ENCODE results near the gene CUX1. TPM values are rescaled to one million over a fixed set of nuclear protein-coding genes. Genes with fewer than 3 reads are reported as not detected.

CUX1 gene
- total RNA-seq, 1 donor from 2014 or later: 33.3 TPM

GRCh38 chr7:102232611-102233286, 415.3 kb downstream of the CUX1 start:
- intact Hi-C loops (cut with micrococcal nuclease): loop anchor here (10.0 kb wide), 1 partner anchor 418 kb away; the partner anchor contains the start of gene CUX1

DNA sequence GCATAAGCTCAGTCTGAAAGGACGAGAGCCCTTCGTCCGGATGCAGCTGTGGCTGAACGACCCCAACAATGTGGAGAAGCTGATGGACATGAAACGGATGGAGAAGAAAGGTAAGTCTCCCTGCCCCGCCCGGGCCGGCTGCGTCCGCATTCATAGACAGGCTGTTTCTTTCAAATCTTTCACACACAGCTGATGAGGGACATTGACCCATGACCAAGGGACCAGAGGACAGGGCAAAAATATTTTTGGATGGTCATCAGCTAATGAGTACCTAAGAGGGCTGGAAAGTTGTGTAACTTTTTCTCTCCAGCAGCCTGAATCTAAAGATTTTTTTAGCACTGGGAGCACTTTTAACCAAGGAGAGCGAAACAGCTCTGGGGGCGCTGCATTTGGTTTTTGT, 416.7 kb downstream of the CUX1 start:
- intact Hi-C loops (cut with micrococcal nuclease): loop anchor here (10.0 kb wide), 1 partner anchor 419 kb away; the partner anchor contains the start of gene CUX1

DNA sequence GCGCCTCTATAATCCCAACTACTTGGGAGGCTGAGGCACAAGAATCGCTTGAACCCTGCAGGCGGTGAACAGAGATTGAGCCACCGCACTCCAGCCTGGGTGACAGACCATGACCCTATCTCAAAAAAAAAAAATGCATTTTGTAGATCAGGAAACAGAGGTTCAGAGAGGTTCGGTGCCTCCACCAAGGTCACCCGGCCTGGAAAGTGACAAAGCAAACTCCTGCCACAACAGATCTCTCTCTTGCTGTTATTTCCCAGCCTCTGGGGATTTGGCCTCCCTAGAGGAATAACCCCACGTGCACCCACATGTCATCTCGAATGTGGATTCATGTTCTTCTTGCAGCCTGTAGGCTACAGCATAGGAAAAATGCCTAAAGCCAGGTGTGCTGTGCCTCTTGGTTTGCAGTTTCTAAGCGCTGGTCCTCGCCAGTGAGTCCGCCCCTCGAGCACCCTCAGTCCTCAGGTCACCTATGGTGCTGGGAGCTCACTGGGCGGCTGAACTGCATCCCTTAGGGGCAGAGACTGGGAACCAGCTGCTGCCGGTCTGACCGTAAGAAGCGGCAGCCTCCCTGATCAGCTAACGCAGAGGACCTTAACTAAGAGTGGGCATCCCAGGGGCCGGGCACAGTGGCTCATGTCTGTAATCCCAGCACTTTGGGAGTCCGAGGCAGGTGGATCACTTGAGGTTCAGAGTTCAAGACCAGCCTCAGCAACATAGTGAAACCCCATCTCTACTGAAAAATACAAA, 417.6 kb downstream of the CUX1 start:
- intact Hi-C loops (cut with micrococcal nuclease): loop anchor here (5.0 to 10.0 kb wide), 2 partner anchors 420 to 548 kb away; partner anchors contain the start of gene CUX1

- intact Hi-C loops (cut with micrococcal nuclease): loop anchor here (5.0 to 10.0 kb wide), 2 partner anchors 421 to 549 kb away; partner anchors contain the start of gene CUX1
These were observed 418.7 kb downstream of the CUX1 start for GRCh38 chr7:102236102-102236501.

- intact Hi-C loops (cut with micrococcal nuclease): loop anchor here (5.0 to 10.0 kb wide), 2 partner anchors 422 to 549 kb away; partner anchors contain the start of gene CUX1
These were observed 419.3 kb downstream of the CUX1 start for GRCh38 chr7:102236592-102237287.

DNA sequence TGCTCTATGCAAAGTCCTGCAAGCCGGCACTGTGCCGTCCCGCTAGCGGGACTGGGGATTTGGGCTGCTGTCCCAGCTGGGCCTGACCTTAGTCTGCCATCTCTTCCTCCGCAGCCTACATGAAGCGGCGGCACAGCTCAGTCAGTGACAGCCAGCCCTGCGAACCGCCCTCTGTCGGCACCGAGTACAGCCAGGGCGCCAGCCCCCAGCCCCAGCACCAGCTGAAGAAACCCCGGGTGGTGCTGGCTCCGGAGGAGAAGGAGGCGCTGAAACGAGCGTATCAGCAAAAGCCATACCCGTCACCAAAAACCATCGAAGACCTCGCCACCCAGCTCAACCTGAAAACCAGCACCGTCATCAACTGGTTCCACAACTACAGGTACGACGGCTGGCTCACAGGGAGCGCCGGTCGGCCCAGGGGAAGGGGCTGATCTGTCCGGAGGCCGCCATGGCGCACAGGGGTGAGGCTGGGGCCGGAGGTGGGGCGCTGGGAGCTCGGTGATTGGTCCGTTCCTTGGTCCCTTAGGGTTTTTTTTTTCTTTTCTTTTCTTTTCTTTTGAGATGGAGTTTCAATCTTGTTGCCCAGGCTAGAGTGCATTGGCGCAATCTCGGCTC, 421.9 kb downstream of the CUX1 start:
- intact Hi-C loops (cut with micrococcal nuclease): loop anchor here (5.0 to 10.0 kb wide), 2 partner anchors 425 to 552 kb away; partner anchors contain the start of gene CUX1

DNA sequence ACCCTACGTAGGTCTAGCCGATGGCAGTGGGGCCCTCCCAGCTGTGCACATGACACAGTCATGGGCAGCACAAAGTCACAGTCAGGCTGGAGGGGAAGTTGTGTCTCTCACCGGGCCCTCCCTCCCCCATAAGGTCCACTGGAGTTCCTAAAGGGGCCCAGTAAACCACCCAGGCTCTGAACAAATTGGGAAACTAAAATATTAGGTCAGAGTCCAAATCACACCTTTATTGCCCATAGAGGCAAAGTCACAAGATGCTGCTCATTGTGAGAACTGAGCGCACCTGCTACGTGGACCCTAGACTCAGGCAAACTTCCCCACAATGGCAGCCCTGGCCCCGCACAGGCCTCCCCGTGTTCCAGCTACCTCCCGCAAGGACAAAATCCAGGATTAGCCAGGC, 424.0 kb downstream of the CUX1 start:
- intact Hi-C loops (cut with micrococcal nuclease): no loop called here

- intact Hi-C loops (cut with micrococcal nuclease): no loop called here
These were observed 427.2 kb downstream of the CUX1 start for GRCh38 chr7:102244601-102245000.

DNA sequence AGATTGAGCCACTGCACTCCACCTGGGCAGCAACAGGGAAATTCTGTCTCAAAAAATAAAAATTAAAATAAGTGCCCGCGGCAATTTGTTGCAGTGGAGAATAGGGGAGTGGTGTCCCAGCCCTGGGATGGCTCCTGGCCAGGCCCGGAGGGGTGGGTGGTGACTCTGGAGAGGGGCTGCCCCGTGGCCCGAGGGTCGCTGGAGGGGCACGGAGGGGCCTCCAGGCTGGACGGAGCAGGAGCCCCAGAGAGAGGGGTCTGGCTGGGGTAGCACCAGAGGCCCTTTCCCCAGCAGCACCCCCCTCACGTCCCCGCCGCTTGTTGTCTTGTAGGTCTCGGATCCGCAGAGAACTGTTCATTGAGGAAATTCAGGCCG, 430.6 kb downstream of the CUX1 start:
- intact Hi-C loops (cut with micrococcal nuclease): no loop called here

- intact Hi-C loops (cut with micrococcal nuclease): no loop called here
These were observed 431.3 kb downstream of the CUX1 start for GRCh38 chr7:102248456-102249395.

DNA sequence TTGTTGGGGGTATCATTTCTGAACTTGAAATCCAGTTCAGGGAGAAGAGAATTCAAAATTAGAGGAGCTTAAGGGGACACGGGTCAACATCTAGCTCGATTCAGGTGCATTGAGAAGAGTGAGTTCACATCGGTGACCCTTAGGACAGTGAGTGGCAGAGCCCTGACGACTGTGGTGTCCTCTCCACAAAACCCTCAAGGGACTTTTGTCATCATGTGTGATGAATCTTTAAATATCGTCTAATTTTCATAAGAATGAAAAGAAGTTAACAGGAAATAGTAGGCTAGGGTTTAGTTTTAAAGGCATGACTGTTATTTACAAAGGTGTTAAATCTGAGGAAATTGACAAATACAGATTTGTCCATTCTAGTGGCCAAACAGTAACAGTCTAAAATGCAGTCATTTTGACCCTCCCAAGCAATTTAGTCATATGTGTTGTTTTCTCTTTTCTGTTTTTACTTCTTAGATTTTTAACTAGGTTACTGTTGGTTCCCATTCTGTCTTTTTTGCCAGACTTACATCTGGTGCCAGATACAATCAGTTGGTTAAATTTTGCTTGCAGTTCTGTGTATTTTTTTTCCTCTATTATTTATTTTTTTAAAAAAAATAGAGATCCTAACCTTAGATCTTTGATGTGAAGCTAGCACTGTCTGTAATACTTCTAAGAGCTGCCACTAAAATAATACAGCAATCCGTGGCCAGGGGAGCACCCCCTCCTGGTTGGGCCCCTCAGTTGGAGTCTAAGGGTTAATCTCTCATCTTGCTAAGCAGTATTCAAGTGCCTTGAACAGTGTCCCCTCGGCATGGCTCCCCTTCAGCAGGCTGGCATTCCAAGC, 434.3 kb downstream of the CUX1 start:
- intact Hi-C loops (cut with micrococcal nuclease): no loop called here

- intact Hi-C loops (cut with micrococcal nuclease): no loop called here
These were observed 435.0 kb downstream of the CUX1 start for GRCh38 chr7:102252366-102252982.

DNA sequence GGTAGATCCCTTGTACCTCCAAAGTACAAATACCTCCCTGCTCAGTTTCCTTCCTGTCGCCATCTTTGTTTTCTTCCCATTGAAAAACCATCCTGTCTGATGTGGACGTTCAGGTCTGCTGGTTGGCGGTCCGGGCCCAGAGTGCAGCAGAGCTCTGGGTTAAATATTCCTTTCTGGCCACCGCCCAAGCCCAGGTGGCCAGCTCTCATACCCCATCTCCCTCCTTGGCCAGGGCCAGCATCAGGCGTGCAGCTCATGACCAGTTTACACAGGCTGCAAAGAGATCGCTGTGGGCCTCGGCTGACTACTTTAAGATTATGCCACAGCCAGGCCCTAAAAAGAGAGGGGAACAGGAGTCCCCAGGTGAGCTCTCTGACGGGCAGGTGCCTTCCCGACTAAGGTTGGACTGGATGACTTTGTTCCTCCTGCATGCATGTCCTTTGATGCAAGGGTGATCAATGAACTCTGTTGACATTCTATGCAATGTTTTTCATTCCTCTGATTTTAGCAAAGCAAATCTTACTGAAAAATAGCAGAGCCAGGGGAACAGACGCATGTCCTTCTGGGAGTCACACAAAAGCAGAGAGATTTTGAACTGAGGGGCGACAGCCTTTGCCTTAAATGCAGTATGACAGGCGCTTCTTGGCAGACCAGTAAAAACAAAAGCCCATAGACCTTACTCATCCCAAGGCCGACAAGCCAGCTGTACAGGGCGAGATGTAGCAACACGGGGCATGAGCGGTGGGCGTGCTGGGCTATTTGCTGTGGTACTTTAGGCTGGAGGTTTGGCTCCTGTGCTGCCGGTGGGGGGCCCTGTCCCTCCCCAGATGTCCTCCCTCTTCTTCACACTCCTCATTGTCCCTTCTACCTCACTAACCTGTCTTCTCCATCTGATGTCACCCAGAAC, 435.9 kb downstream of the CUX1 start:
- intact Hi-C loops (cut with micrococcal nuclease): no loop called here

DNA sequence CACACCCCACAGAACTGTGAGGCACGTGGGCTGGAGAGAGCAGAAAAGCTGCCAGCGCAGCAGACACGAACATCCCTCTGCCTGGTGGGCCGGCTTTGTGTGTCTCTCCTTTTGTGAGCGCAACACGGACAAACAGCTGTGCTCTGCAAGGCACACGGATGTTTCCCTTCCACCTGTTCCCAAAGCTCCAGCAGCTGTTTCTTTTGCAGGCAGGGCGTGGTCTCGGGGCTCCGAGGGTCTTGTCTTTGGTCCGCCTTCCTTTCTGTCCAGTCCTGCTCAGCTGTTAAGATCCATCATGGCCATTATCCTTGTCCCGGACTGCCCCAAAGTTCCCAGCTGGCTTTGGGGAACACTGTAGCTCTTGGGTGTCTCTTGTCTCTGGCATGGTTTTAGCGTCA, 436.5 kb downstream of the CUX1 start:
- intact Hi-C loops (cut with micrococcal nuclease): no loop called here

GRCh38 chr7:102254521-102254920, 437.1 kb downstream of the CUX1 start:
- intact Hi-C loops (cut with micrococcal nuclease): no loop called here

GRCh38 chr7:102255501-102255900, 438.1 kb downstream of the CUX1 start:
- intact Hi-C loops (cut with micrococcal nuclease): no loop called here

DNA sequence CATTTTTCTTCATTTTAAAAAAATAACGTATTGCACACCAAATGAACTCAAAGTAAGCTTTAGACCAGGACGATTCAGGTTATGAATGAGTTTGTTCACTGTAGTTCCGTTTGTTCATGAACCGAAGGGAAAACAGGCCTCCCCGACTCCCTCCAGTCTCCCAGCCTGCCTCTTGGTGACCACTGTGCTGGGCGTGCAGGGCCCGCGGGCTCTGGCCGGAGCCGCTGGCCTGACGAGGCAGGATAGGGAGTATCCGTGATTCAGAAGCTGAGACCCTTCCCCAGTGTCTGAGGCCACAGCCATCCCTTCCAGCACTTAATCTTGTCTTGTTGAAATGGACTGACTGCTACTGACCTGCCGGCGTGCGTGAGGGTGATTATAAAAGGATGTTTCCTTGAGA, 438.5 kb downstream of the CUX1 start:
- intact Hi-C loops (cut with micrococcal nuclease): no loop called here

All from T-helper 2 cell treated with Interferon-gamma antibody and Interleukin-4, amounts not matched to agents 100 ng/mL and 5 ng/mL, for 36 hours (primary cell).